GM19468 (cell line): Measurements from ENCODE around the gene POT1.
A peak's percentile ranks its signal among the peaks of the same experiment; 100 is the strongest.
"Not testable (repeated sequence)": the region's sequence is repeated elsewhere in the genome, so short reads cannot be mapped to it uniquely, and the experiment has no call there.

Experiments
- ATAC-seq: cut with Tn5 transposase; IDR thresholded peaks from one replicate; pipeline ENCODE4 v1.9.1; 2021; ENCODE audit warnings: mild to moderate bottlenecking, moderate library complexity, moderate number of reproducible peaks; ENCODE audit not compliant: unreplicated experiment; ENCODE audit errors: extremely low read depth

POT1 gene, protein sequence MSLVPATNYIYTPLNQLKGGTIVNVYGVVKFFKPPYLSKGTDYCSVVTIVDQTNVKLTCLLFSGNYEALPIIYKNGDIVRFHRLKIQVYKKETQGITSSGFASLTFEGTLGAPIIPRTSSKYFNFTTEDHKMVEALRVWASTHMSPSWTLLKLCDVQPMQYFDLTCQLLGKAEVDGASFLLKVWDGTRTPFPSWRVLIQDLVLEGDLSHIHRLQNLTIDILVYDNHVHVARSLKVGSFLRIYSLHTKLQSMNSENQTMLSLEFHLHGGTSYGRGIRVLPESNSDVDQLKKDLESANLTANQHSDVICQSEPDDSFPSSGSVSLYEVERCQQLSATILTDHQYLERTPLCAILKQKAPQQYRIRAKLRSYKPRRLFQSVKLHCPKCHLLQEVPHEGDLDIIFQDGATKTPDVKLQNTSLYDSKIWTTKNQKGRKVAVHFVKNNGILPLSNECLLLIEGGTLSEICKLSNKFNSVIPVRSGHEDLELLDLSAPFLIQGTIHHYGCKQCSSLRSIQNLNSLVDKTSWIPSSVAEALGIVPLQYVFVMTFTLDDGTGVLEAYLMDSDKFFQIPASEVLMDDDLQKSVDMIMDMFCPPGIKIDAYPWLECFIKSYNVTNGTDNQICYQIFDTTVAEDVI

DNA sequence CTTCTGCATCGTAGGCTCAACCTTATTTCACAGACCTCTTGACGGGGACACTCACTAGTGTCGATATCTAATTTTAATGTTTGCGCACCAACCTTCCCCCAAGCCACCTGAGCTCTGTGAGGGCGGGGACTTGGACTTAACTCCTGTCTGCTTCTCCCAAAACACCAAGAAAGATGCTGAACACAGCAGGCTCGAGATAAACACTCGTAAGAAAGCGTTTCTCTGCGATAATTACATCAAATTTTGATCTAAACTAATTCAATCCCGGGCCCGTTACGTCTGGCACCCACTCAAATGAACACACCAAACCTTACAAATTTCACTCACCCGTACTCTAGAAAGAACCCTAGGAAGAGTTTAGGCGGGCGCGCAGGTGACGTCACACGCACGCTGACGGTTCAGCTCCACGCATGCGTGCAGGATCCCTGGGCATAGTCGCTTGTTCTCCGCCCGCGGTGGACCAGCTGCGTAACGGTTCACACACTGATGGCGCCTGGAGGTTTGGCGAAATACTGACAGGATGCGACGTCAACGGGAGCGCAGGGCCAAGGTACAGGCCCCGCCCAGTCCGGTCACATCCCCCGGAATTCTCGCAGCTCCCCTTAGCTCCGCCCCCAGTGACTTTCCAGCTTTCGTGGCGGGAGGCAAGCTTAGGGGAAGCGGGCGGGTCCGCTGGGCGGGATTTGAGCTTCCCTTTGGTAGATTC lies at the start of gene POT1:
POT1 (minus strand) TSS at position 359 of the 706 bp plus-strand sequence. CDS start 32,652 bp downstream, outside the sequence.
- ATAC-seq, result peak; percentile 100

GRCh38 chr7:124975131-124975530 lies 45.5 kb upstream of the POT1 start:
- not testable (repeated sequence) for ATAC-seq

DNA sequence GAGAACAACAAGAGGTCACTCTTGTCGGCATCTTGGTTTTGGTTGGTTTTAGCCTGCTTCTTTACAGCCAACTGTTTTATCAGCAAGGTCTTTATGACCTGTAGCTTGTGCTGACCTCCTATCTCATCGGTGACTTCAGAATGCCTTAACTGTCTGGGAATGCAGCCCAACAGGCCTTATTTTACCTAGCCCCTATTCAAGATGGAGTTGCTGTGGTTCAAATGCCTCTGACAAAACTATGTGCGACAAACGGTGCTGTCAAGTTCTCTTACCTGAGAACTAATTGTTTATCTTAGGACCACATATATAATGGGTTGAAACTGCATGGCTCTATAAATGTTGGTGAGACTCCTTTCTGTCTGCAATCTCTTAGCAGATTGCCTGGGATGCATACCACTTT lies 35.9 kb upstream of the POT1 start:
- no peak for ATAC-seq

- ATAC-seq, result no peak
Observed at GRCh38 chr7:124959676-124960075, 30.1 kb upstream of the POT1 start.

DNA sequence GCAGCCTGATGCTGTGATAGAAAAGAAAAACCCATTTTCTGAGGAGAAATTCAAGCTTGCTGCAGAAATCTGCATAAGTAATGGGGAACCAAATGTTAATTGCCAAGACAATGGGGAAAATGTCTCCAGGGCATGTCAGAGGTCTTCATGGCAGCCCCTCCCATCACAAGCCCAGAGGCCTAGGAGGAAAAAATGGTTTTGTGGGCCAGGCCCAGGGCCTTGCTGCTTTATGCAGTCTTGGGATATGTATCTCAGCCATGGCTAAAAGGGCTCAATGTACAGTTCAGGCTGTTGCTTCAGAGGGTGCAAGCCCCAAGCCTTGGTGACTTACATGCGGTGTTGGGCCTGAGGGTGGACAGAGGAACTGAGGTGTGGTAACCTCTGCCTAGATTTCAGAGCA lies 28.3 kb upstream of the POT1 start:
- ATAC-seq, result not testable (repeated sequence)

GRCh38 chr7:124956160-124956559 lies 26.5 kb upstream of the POT1 start:
- ATAC-seq, result no peak

DNA sequence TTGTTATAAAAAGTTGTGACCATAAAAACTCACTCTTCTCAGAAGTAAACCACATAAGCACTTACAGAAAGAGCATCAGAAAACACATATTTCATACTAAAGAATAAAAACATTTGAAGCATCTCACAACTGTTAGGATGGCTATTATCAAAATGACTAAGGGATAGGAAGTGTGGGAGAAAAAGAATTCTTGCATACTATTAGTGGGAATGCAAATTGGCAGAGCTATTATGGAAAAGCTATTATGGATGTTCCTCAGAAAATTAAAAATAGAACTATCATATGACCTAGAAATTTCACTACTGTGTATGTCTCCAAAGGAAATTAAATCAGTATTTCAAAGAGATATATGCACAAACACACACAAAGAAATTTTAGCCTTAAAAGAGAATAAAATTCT lies 25.2 kb upstream of the POT1 start:
- ATAC-seq, result no peak

GRCh38 chr7:124945680-124946079 lies 16.1 kb upstream of the POT1 start:
- no peak for ATAC-seq

DNA sequence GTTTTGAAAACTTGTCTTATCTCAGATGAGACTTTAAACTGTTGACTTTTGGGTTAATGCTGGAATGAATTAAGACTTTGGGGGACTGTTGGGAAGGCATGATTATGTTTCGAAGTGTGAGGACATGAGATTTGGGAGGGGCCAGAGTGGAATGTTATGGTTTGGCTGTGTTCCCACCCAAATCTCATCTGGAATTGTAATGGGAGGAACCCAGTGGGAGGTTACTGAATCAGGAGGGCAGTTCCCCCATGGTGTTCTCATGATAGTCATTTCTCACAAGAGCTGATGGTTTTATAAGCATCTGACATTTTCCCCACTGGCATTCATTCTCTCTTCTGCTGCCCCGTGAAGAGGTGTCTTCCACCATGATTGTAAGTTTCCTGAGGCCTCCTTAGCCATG lies 13.8 kb upstream of the POT1 start:
- no peak for ATAC-seq

DNA sequence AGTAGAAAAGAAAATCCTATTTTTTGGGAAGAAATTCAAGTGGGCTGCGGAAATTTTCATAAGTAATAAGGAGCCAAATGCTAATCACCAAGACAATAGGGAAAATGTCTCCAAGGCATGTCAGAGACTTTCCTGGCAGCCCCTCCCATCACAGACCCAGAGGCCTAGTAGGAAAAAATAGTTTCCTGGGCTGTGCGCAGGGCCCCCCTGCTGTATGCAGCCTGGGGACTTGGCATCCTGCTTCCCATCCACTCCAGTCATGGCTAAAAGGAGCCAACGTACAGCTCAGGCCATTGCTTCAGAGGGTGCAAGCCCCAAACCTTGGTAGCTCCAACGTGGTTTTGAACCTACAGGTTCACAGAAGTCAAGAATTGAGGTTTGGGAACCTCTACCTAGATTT lies 12.8 kb upstream of the POT1 start:
- ATAC-seq, result no peak

DNA sequence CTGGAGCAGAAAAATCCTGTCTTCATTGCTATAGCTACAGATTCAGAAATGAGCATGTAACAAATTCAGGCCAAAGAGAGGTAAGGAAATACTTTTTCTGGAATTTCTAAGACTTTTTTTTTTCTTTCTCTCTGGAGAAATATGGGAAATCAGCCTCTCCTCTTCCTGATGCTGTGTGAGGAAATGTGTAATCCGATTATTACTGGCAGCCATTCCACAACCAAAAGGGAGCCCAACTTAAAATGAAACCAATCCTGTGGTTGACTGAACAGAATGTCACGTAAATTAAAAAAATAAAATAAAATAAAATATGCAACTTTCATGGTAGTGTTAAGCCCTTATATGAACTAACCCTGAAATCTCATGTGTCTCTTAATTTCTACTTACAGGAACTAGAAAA lies 10.7 kb upstream of the POT1 start:
- no peak for ATAC-seq

- ATAC-seq, result no peak
Observed at GRCh38 chr7:124938128-124938527, 8.5 kb upstream of the POT1 start.

GRCh38 chr7:124937076-124937475 lies 7.5 kb upstream of the POT1 start:
- no peak for ATAC-seq

GRCh38 chr7:124934841-124935240 lies 5.2 kb upstream of the POT1 start:
- ATAC-seq, result no peak

- ATAC-seq, result no peak
Observed at GRCh38 chr7:124930655-124931597, 1.3 kb upstream of the POT1 start.

DNA sequence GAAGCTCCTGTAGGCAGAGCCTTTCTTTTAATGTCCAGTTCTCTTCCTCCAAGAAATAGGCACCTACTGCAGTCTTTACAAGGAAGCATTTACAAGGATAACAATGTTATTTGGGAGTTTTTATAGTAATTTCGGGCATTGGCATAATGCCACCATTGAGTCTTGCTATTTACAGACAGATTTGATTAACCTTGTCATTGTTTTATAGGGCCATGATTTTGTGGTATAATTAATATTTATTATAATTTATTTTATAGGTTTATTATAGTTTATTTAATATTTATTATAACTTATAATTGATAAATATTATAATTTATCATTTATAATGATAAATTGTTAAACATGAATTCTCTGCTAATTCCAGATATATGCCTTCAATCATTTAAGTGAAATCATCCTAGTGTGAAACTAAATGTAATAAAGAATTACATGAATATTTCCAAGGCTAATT lies 573 bp upstream of the POT1 start:
- no peak for ATAC-seq

DNA sequence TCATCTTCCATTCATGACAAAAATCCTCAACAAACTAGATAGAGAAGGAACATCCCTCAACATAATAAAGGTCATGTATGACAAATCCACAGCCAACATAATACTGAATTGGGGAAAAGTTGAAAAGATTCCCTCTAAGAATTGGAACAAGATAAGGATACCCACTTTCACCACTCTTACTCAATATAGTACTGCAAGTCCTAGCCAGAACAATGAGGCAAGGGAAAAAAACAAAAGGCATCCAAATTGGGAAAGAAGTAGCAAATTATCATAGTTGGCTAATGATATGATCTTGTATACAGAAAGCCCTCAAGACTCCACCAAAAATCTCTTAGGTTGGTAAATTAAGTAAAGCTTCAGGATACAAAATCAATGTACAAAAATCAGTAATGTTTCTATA lies 4.7 kb downstream of the POT1 start:
- ATAC-seq, result no peak

DNA sequence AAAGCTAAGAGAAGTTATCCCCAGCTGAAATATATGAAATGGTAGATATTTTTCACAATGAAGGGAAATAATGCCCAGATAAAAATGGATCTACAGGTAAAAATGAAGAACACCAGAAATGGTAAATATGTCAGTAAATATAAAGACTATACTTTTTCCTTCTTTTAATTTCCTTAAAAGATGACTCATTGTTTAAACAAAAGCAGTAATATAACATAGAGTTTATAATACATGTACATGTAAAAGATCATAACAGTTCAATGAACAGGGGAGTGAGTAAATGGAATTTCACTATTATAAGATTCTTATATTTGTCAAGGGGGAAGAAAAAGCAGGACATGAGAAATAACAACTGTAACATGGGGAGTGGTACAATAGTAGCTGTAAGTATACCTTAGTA lies 7.4 kb downstream of the POT1 start:
- ATAC-seq, result no peak

DNA sequence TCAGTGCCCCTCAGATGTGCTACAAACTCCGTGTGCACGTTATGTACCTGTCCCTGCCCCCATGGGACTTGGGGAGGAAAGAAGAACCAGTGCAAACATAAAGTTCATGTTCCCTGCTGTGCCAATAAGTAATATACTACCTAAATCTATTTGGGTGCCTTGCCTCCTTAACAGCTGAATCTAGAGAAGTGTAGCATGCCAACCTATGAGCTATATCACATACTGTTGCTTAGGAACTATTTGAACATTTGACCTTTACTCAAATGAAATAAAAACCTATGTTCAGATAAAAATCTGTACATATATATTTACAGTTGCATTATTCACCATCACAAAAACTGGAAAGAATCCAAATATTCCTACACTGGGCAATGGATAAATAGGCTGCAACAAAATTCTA lies 9.8 kb downstream of the POT1 start:
- no peak for ATAC-seq

GRCh38 chr7:124918662-124919061 lies 11.0 kb downstream of the POT1 start:
- no peak for ATAC-seq
